ENCODE results near the gene DDX27. TPM values are rescaled to one million over a fixed set of nuclear protein-coding genes. Genes with fewer than 3 reads are reported as not detected.

DDX27 gene
- total RNA-seq, 4 donors from 2014 or later, result 30.4 to 45.8 (median 38.2) TPM

DNA sequence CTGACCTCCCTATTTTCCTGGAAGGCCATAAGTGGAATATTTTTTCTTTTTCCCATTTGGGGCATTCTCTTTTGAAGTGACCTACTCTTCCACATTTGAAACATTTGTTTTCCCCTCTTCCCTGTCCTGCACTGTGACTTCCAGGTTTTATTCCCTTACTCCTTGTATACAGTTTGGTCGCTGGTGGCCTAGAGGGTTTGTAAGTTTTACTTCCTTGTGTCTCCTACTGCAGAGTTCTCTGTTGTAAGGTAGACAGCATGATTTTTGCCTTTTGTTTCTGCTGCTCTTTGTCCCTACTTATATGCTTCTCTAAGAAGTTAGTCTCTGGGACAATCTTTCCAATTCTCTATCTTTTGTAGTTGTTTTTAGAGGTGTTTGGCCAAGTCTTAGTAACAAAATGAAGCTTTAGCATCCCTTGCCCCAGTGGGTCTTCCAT, 66.0 kb downstream of the DDX27 start:
- no peaks in the 10 kb centered on the region for H3K9me3 ChIP-seq
- no peak overlapping the region for H3K4me3 ChIP-seq (replicated peaks in 1 of 3)
- no peak for TF ChIP-seq POLR2A (IDR thresholded peaks at IDR 0.05)
- TF ChIP-seq, protein P1, sequence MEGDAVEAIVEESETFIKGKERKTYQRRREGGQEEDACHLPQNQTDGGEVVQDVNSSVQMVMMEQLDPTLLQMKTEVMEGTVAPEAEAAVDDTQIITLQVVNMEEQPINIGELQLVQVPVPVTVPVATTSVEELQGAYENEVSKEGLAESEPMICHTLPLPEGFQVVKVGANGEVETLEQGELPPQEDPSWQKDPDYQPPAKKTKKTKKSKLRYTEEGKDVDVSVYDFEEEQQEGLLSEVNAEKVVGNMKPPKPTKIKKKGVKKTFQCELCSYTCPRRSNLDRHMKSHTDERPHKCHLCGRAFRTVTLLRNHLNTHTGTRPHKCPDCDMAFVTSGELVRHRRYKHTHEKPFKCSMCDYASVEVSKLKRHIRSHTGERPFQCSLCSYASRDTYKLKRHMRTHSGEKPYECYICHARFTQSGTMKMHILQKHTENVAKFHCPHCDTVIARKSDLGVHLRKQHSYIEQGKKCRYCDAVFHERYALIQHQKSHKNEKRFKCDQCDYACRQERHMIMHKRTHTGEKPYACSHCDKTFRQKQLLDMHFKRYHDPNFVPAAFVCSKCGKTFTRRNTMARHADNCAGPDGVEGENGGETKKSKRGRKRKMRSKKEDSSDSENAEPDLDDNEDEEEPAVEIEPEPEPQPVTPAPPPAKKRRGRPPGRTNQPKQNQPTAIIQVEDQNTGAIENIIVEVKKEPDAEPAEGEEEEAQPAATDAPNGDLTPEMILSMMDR (IDR thresholded peaks at IDR 0.05), result no peak
- no peak for DNase-seq
- H3K27ac ChIP-seq, result no peak overlapping the region
- WGBS, 2 donors, result 81 to 94% methylated on average over 1 of the region's 1 CpG
- H3K36me3 ChIP-seq, result peaks cover 62 to 84% of the 10 kb centered on the region in 2 donors
- peaks cover 30 to 45% of the 10 kb centered on the region in 2 donors for H3K4me1 ChIP-seq
- intact Hi-C loops (cut with DNase I), result no loop called here
- H3K27me3 ChIP-seq, result no peaks in the 10 kb centered on the region

DNA sequence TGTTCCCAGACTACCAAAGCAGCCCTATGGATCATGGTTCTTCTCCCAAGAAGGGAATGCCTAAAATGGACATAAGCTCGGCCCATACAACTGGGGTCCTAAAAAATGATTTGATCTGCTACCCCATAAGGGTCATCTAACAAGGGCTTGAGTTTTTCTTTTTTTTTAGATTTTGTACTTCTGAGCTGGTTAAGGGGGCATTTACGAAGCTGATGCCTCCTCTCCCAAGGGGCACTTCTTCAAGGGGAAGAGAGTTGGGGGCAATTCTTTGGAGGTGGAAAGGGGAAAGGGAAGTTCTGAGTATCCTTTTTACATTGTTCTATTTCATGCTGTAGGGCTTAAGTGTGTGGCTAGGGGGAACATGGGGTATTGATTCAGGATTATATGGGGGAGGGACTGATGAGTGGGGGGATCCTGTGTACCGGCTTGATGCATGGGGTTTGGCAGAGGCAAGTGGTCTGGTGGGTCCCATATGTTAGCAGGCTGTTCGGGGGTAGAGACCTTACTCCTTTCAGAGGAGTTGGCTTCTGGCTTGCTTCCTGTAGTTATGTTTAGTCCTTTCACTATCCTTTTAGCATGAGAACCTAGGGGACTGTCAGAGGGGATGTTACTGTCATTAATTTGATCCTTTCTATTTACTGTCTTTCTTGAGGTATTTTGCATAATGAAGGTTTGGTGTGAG, 66.7 kb downstream of the DDX27 start:
- Histone ChIP-seq H3K4me3 (replicated peaks in 1 of 3) (no peak overlapping the region), H3K27me3 (no peaks in the 10 kb centered on the region), H3K27ac (no peak overlapping the region), H3K36me3 (peaks cover 55 to 84% of the 10 kb centered on the region in 2 donors), H3K9me3 (no peaks in the 10 kb centered on the region), H3K4me1 (peaks cover 33 to 38% of the 10 kb centered on the region in 2 donors)
- DNase-seq, result no peak
- intact Hi-C loops (cut with DNase I), result no loop called here
- TF ChIP-seq, protein P1 (IDR thresholded peaks at IDR 0.05), result no peak
- 85 to 89% methylated on average over 4 of the region's 4 CpGs for WGBS, 2 donors

DNA sequence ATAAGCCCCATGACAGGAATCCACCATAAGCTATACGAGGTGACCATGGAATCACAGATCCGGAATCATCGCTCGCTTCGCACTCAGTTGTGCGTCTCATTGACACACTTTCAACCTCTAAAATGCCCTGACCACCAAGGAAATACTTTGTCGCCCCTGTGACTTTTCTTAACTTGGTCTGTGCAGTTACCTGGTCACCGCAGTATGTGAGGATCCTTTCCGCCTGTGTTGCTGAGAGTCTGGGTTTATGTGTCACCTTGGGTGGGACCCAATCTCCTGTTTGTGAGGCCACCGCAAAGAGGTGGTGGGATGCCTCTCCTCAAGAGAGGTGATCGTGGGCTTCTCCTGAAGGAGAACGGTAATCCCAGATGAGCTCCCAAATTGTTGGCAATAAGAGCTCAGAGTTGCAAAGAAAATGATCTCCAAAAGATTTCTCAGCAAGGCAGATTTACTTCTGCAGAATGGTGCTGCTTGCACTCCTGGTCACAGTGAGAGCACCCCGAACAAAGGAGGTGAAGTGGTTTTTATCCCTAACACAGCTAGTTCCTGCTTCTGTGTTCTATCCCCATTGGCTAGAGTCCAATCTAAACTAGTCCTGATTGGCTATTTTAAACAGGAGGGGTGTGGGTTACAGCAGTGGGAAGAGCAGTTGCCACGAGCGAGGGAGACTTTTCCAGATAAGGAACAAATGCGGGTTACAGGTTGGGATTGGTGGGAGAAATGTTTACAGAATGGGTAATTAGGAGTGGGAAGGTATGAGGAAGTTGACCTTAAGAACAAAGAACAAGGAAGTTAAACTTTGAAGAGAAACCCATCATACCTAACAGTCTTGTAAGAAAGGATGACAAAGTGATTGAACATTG, 67.7 kb downstream of the DDX27 start:
- WGBS, 2 donors, result 93 to 97% methylated on average over 16 of the region's 16 CpGs
- peaks cover 45 to 81% of the 10 kb centered on the region in 2 donors for H3K36me3 ChIP-seq
- H3K27ac ChIP-seq, result peak overlapping the region in 2 of 3 donors; percentile 82 to 93
- H3K27me3 ChIP-seq, result no peaks in the 10 kb centered on the region
- peaks cover 29 to 31% of the 10 kb centered on the region in 2 donors for H3K4me1 ChIP-seq
- intact Hi-C loops (cut with DNase I), result no loop called here
- H3K4me3 ChIP-seq (replicated peaks in 1 of 3), result no peak overlapping the region
- H3K9me3 ChIP-seq, result no peaks in the 10 kb centered on the region
- DNase-seq, result no peak
- TF ChIP-seq, protein P1 (IDR thresholded peaks at IDR 0.05), result no peak
- no peak for TF ChIP-seq POLR2A (IDR thresholded peaks at IDR 0.05)

DNA sequence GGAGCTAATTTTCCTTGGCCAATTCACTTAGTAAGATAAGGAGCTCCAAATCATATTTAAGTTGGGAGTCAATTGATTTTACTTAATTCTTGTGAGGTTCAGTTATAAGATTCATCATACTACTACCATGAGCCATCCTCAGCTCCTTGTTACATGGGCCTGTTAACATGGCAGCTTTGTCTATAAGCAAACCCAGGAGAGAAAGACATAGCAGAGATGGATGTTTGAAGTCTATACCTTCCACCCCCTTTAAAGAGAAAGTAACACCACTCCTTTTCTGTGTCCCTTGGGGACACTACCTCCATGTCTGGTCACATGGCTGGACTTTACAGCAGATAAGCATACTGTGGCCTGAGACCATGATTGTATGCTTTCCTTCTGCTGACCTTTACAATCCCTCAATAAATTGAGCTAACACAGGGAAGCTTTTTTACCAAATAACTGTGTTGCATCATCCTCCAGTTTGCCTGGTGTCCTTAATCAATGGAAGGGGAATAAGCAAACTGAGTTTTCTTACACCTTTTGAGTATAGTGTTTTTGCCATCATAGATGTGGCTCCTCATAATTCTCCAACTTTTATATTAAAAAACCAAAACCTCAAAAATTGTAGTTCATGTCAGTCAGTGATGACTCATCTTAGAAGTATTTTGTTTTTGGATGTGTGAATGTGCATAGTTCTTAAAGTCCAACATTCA, 68.5 kb downstream of the DDX27 start:
- Histone ChIP-seq H3K4me3 (replicated peaks in 1 of 3) (no peak overlapping the region), H3K36me3 (peaks cover 37 to 73% of the 10 kb centered on the region in 2 donors), H3K9me3 (no peaks in the 10 kb centered on the region), H3K4me1 (peaks cover 28 to 31% of the 10 kb centered on the region in 2 donors), H3K27me3 (no peaks in the 10 kb centered on the region), H3K27ac (peak overlapping the region; percentile 5 to 93 (median 82))
- DNase-seq, result no peak
- TF ChIP-seq, protein P1 (IDR thresholded peaks at IDR 0.05), result no peak
- no peak for TF ChIP-seq POLR2A (IDR thresholded peaks at IDR 0.05)
- intact Hi-C loops (cut with DNase I), result no loop called here
